ENCODE data around the gene CD22.
"Not testable (repeated sequence)": the region's sequence is repeated elsewhere in the genome, so short reads cannot be mapped to it uniquely, and the experiment has no call there.

CD22 gene

GRCh38 chr19:35328851-35329285, at the start of gene CD22:
CD22 (plus strand) TSS chr19:35329187; CDS start chr19:35332041, 2,854 bp downstream.
- Histone ChIP-seq H3K9ac (ENCODE audit: low read length) (no peak within 1 kb of the TSS), H3K27me3 (ENCODE audit: control insufficient read depth in 1 of 2, insufficient read depth in 2 of 2, low read length in 2 of 2) (peaks cover 0 to 4% of the 10 kb centered on the region in 2 donors), H3K9me3 (ENCODE audit: low read length) (no peaks in the 10 kb centered on the region), H3K4me3 (ENCODE audit: low read depth in 1 of 2, low read length in 2 of 2) (no peak within 1 kb of the TSS), H3K4me1 (ENCODE audit: insufficient read depth, low read length) (no peaks in the 10 kb centered on the region), H3K27ac (ENCODE audit: low read depth, low read length) (no peak within 1 kb of the TSS), H3K36me3 (ENCODE audit: insufficient read depth, low read length) (no peaks in the 10 kb centered on the region)

- peaks cover 0 to 14% of the 10 kb centered on the region in 2 donors for H3K27me3 ChIP-seq (ENCODE audit: control insufficient read depth in 1 of 2, insufficient read depth in 2 of 2, low read length in 2 of 2)
- H3K4me1 ChIP-seq (ENCODE audit: insufficient read depth, low read length), result no peaks in the 10 kb centered on the region
Observed at GRCh38 chr19:35279374-35279773, 49.6 kb upstream of the CD22 start.

DNA sequence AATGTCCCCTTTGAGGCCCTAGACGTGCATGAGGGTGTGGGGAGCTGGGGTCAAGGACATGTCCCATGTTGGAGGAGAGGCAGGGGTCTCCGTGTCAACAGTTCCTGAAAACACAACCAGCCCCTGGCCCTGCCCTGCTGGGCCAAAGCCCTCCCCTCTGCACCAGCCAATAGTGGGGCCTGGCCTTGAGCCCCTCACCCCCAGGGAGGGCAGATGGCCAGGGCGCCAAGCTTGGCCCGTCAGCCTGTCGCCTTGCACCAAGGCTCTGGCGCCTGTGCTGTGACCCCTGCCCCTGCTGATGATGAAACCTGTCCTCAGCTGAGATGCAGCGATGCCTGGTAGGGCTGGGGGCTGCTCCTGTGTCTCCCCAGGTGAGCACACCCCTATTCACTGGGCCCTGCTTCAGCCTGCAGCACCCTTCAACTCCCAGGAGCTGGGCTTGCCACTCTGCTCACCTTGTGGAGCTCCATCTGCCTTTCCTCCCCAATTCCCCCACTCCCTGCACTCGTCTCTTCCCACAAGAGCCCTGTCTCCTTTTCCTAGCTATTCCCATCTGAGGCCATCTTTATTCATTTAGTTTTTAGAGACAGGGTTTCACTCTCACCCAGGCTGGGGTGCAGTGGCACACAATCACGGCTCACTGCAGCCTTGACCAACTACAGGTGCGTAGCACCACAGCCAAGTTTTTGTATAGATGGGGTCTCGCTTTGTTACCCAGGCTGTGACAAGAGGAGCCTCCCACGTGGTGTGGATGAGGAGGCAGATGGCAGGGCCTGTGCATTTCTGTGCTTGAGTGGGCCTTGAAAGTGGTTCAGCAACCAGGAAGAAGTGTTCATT, 48.8 kb upstream of the CD22 start:
- Histone ChIP-seq H3K36me3 (ENCODE audit: insufficient read depth, low read length) (peaks cover 36% of the 10 kb centered on the region), H3K27ac (ENCODE audit: low read depth, low read length) (no peak overlapping the region), H3K4me1 (ENCODE audit: insufficient read depth, low read length) (no peaks in the 10 kb centered on the region), H3K9me3 (ENCODE audit: low read length) (no peaks in the 10 kb centered on the region), H3K27me3 (ENCODE audit: control insufficient read depth in 1 of 2, insufficient read depth in 2 of 2, low read length in 2 of 2) (peaks cover 0 to 19% of the 10 kb centered on the region in 2 donors), H3K9ac (ENCODE audit: low read length) (no peak overlapping the region), H3K4me3 (ENCODE audit: low read depth in 1 of 2, low read length in 2 of 2) (no peak overlapping the region)

More at GRCh38 chr19:35279374-35279773, 49.6 kb upstream of the CD22 start:
- Histone ChIP-seq H3K36me3 (ENCODE audit: insufficient read depth, low read length) (peaks cover 43% of the 10 kb centered on the region), H3K4me3 (ENCODE audit: low read depth in 1 of 2, low read length in 2 of 2) (no peak overlapping the region), H3K27ac (ENCODE audit: low read depth, low read length) (no peak overlapping the region), H3K9me3 (ENCODE audit: low read length) (no peaks in the 10 kb centered on the region), H3K9ac (ENCODE audit: low read length) (no peak overlapping the region)

DNA sequence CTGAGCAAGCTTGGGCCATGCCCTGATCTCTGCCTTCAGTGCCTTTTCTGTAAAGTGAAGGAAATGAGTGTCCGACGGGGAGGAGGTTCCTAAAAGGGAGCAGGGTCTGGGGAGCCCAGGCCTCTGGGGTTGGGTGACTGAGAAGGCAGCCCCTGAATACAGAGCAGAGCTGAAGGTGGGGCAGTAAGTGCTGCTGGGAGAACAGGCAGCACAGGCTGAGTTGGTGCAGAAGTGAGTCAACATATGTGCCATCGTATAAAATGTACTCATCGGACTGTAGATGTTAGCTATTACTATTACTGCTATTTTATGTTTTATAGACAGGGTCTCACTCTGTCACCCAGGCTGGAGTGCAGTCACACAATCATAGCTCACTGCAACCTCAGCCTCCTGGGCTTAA, 47.7 kb upstream of the CD22 start:
- H3K4me3 ChIP-seq (ENCODE audit: low read depth in 1 of 2, low read length in 2 of 2), result no peak overlapping the region
- no peaks in the 10 kb centered on the region for H3K4me1 ChIP-seq (ENCODE audit: insufficient read depth, low read length)
- H3K36me3 ChIP-seq (ENCODE audit: insufficient read depth, low read length), result peaks cover 25% of the 10 kb centered on the region
- H3K9me3 ChIP-seq (ENCODE audit: low read length), result no peaks in the 10 kb centered on the region
- H3K9ac ChIP-seq (ENCODE audit: low read length), result no peak overlapping the region
- no peak overlapping the region for H3K27ac ChIP-seq (ENCODE audit: low read depth, low read length)
- H3K27me3 ChIP-seq (ENCODE audit: control insufficient read depth in 1 of 2, insufficient read depth in 2 of 2, low read length in 2 of 2), result peaks cover 0 to 19% of the 10 kb centered on the region in 2 donors

DNA sequence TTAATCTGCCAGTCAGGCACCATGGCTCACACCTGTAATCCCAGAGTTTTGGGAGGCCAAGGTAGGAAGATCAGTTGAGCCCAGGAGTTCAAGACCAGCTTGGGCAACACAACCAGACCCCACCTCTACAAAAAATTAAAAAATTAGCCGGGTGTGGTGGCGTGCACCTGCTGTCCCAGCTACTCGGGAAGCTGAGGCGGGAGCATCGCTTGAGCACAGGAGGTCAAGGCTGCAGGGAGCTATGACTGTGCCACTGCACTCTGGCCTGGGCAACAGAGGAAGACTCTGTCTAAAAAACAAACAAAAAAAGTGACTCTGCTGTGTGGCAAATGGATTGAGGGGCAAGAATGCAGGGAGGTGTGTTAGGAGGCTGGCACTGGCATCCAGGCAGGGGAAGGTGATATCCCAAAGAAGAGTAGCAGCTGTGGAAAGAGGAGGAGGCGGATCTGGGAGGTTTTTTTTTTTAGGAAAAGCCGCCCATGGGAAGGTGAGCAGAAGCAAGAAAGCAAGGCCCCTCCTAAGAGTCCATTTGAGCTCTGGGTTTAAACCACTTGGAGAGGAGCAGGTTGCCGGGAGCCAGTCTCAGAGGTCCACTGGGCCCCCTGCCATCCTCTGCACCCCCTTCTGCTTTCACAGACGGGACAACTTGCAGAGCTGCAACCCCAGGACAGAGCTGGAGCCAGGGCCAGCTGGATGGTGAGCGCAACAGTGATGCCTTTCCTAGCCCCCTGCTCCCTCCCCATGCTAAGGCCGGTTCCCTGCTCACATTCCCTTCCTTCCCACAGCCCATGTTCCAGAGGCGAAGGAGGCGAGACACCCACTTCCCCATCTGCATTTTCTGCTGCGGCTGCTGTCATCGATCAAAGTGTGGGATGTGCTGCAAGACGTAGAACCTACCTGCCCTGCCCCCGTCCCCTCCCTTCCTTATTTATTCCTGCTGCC, 44.6 kb upstream of the CD22 start:
- peaks cover 6% of the 10 kb centered on the region for H3K36me3 ChIP-seq (ENCODE audit: insufficient read depth, low read length)
- H3K27ac ChIP-seq (ENCODE audit: low read depth, low read length), result no peak overlapping the region
- H3K4me1 ChIP-seq (ENCODE audit: insufficient read depth, low read length), result no peaks in the 10 kb centered on the region
- peaks cover 0 to 19% of the 10 kb centered on the region in 2 donors for H3K27me3 ChIP-seq (ENCODE audit: control insufficient read depth in 1 of 2, insufficient read depth in 2 of 2, low read length in 2 of 2)
- no peak overlapping the region for H3K9ac ChIP-seq (ENCODE audit: low read length)
- no peaks in the 10 kb centered on the region for H3K9me3 ChIP-seq (ENCODE audit: low read length)
- H3K4me3 ChIP-seq (ENCODE audit: low read depth in 1 of 2, low read length in 2 of 2), result no peak overlapping the region

GRCh38 chr19:35285095-35285449, 43.9 kb upstream of the CD22 start:
- no peak overlapping the region for H3K9ac ChIP-seq (ENCODE audit: low read length)
- no peaks in the 10 kb centered on the region for H3K4me1 ChIP-seq (ENCODE audit: insufficient read depth, low read length)
- H3K27ac ChIP-seq (ENCODE audit: low read depth, low read length), result no peak overlapping the region
- H3K4me3 ChIP-seq (ENCODE audit: low read depth in 1 of 2, low read length in 2 of 2), result no peak overlapping the region
- no peaks in the 10 kb centered on the region for H3K36me3 ChIP-seq (ENCODE audit: insufficient read depth, low read length)
- no peaks in the 10 kb centered on the region for H3K9me3 ChIP-seq (ENCODE audit: low read length)
- peaks cover 0 to 19% of the 10 kb centered on the region in 2 donors for H3K27me3 ChIP-seq (ENCODE audit: control insufficient read depth in 1 of 2, insufficient read depth in 2 of 2, low read length in 2 of 2)

GRCh38 chr19:35285465-35285864, 43.5 kb upstream of the CD22 start:
- not testable (repeated sequence) for H3K9me3 ChIP-seq (ENCODE audit: low read length); H3K36me3 ChIP-seq (ENCODE audit: insufficient read depth, low read length); H3K9ac ChIP-seq (ENCODE audit: low read length); H3K27ac ChIP-seq (ENCODE audit: low read depth, low read length); H3K4me3 ChIP-seq (ENCODE audit: low read depth in 1 of 2, low read length in 2 of 2); H3K4me1 ChIP-seq (ENCODE audit: insufficient read depth, low read length)
- H3K27me3 ChIP-seq (ENCODE audit: control insufficient read depth in 1 of 2, insufficient read depth in 2 of 2, low read length in 2 of 2), result peaks cover 0 to 19% of the 10 kb centered on the region in 2 donors

DNA sequence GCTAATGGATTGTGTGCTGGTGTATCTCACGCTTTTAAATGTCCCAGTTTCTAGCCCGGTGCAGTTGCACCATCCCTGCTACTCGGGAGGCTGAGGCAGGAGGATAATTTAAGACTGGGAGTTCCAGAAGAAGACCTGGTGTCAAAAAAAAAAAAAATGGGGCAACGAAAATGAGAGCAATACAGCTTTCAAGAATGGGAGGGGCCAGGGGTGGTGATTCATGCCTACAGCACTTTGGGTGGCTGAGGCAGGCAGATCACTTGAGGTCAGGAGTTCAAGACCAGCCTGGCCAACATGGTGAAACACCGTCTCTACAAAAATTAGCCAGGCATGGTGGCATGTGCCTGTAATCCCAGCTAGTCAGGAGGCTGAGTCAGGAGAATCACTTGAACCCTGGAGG, 42.9 kb upstream of the CD22 start:
- not testable (repeated sequence) for H3K9me3 ChIP-seq (ENCODE audit: low read length); H3K4me1 ChIP-seq (ENCODE audit: insufficient read depth, low read length); H3K9ac ChIP-seq (ENCODE audit: low read length); H3K36me3 ChIP-seq (ENCODE audit: insufficient read depth, low read length); H3K27ac ChIP-seq (ENCODE audit: low read depth, low read length); H3K4me3 ChIP-seq (ENCODE audit: low read depth in 1 of 2, low read length in 2 of 2)
- peaks cover 0 to 21% of the 10 kb centered on the region in 2 donors for H3K27me3 ChIP-seq (ENCODE audit: control insufficient read depth in 1 of 2, insufficient read depth in 2 of 2, low read length in 2 of 2)

- Histone ChIP-seq H3K9ac (ENCODE audit: low read length) (no peak overlapping the region), H3K36me3 (ENCODE audit: insufficient read depth, low read length) (no peaks in the 10 kb centered on the region), H3K27ac (ENCODE audit: low read depth, low read length) (no peak overlapping the region), H3K4me1 (ENCODE audit: insufficient read depth, low read length) (no peaks in the 10 kb centered on the region), H3K9me3 (ENCODE audit: low read length) (no peaks in the 10 kb centered on the region), H3K27me3 (ENCODE audit: control insufficient read depth in 1 of 2, insufficient read depth in 2 of 2, low read length in 2 of 2) (peaks cover 0 to 16% of the 10 kb centered on the region in 2 donors), H3K4me3 (ENCODE audit: low read depth in 1 of 2, low read length in 2 of 2) (no peak overlapping the region)
Observed at GRCh38 chr19:35287713-35288112, 41.3 kb upstream of the CD22 start.

DNA sequence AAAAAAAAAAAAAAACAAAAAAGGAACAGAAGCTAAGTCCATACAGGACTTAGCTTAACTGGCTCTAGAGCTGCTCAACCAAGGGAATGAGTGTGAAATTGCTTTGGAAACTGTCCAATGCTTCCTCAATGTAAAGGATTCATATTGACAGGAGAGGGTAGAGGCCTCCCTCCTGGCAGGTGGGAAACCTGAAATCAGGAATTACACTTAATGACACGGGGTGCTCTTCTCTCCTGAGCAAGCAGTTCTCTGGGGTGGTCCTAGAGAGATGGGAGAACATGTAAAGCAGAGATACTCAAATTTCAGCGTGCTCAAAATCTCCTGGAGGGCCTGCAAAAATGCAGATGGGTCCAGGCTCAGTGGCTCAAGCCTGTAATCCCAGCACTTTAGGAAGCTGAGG, 40.7 kb upstream of the CD22 start:
- no peak overlapping the region for H3K4me3 ChIP-seq (ENCODE audit: low read depth in 1 of 2, low read length in 2 of 2)
- H3K9me3 ChIP-seq (ENCODE audit: low read length), result no peaks in the 10 kb centered on the region
- no peaks in the 10 kb centered on the region for H3K4me1 ChIP-seq (ENCODE audit: insufficient read depth, low read length)
- peaks cover 0 to 19% of the 10 kb centered on the region in 2 donors for H3K27me3 ChIP-seq (ENCODE audit: control insufficient read depth in 1 of 2, insufficient read depth in 2 of 2, low read length in 2 of 2)
- H3K9ac ChIP-seq (ENCODE audit: low read length), result no peak overlapping the region
- no peak overlapping the region for H3K27ac ChIP-seq (ENCODE audit: low read depth, low read length)
- H3K36me3 ChIP-seq (ENCODE audit: insufficient read depth, low read length), result no peaks in the 10 kb centered on the region

- Histone ChIP-seq H3K4me1 (ENCODE audit: insufficient read depth, low read length) (no peaks in the 10 kb centered on the region), H3K36me3 (ENCODE audit: insufficient read depth, low read length) (no peaks in the 10 kb centered on the region), H3K4me3 (ENCODE audit: low read depth in 1 of 2, low read length in 2 of 2) (no peak overlapping the region), H3K9ac (ENCODE audit: low read length) (no peak overlapping the region), H3K27me3 (ENCODE audit: control insufficient read depth in 1 of 2, insufficient read depth in 2 of 2, low read length in 2 of 2) (peaks cover 0 to 19% of the 10 kb centered on the region in 2 donors), H3K9me3 (ENCODE audit: low read length) (no peaks in the 10 kb centered on the region), H3K27ac (ENCODE audit: low read depth, low read length) (no peak overlapping the region)
Observed at GRCh38 chr19:35288906-35289305, 40.1 kb upstream of the CD22 start.
